HG02938 (cell line): Measurements from ENCODE around the gene PUS7.
"Not testable (repeated sequence)": the region's sequence is repeated elsewhere in the genome, so short reads cannot be mapped to it uniquely, and the experiment has no call there.

ENCODE experiments used
- ATAC-seq: cut with Tn5 transposase; IDR thresholded peaks from one replicate; pipeline ENCODE4 v1.9.1; 2021; ENCODE audit warnings: mild to moderate bottlenecking, moderate library complexity; ENCODE audit not compliant: unreplicated experiment

The PUS7 gene

DNA sequence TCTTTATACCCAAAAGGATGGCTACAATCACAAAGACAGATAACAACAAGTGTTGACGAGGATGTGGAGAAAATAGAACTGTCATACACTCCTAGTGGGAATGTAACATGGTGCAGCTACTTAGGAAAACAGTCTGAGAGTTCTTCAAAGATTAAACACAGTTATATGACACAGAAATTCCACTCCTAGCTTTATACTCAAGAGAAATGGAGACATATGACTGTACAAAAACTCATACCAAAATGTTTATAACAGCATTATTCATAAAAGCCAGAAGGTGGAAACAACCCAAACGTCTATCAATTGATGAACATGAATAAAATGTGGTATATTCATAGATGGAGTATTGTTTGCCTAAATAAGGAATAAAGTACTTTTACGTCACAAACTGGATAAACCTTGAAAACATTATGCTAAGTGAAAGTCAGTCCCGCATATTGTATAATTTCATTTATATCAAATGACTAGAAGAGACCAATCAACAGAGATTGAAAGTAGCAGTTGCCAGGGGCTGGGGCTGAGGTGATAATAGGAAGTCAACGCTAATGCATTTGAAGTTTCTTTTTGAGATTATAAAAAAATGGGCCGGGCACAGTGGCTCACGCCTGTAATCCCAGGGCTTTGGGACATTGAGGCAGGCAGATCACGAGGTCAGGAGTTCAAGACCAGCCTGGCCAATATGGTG is 71.8 kb downstream of the PUS7 start:
- ATAC-seq, result no peak

DNA sequence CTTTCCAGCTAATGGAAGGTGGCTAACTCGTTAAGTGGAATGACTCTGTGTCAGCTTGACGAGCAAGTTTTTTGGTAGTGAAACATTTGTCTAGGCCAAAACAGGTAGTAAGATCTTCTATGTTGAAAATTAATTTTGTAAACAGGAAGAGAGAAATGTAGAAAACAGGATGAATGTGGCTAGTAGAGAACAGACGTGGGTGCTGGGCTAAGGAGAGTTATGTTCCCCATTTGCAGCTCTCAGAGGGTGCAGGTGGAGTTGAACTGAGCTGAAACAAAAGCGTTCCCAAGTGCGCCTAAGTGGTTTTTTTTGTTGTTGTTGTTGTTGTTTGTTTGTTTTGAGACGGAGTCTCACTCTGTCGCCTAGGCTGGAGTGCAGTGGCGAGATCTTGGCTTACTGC is 73.9 kb downstream of the PUS7 start:
- ATAC-seq, result no peak

DNA sequence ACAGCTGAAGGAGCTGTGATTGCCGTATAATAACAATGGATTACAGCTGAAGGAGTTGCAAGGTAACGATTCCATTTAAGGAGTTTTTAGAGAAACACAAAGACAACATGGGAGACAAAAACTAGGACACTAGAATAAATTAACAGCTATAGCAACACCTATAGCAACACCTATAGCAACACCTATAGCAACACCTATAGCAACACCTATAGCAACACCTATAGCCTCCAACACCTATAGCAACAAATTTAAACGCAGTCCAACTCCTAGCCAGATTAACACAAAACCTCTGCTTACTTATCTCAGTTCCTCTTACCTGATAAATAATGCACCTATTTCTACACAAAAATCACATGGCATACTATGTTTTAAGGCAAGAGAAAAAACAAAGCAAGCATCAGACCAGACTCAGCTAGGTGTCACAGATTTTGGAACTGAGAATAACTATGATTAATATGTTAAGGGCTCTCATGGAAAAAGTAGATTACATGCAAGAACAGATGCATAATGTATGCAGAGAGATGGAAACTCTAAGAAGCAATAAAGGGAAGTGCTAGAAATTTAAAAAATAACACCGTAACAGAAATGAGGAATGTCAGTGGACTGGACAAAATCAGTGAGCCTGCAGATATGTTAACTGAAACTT is 77.6 kb downstream of the PUS7 start:
- ATAC-seq, result no peak

DNA sequence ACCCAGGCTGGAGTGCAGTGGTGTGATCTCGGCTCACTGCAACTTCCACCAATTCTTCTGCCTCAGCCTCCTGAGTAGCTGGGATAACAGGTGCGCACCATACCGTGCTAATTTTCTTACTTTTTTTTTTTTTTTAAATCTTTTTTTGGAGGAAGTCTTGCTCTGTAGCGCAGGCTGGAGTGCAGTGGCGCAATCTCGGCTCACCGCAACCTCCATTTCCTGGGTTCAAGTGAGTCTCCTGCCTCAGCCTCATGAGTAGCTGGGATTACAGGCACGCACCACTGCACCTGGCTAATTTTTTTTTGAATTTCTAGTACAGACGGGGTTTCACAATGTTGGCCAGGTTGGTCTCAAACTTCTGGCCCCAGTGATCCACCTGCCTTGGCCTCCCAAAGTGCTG is 79.9 kb downstream of the PUS7 start:
- not testable (repeated sequence) for ATAC-seq

DNA sequence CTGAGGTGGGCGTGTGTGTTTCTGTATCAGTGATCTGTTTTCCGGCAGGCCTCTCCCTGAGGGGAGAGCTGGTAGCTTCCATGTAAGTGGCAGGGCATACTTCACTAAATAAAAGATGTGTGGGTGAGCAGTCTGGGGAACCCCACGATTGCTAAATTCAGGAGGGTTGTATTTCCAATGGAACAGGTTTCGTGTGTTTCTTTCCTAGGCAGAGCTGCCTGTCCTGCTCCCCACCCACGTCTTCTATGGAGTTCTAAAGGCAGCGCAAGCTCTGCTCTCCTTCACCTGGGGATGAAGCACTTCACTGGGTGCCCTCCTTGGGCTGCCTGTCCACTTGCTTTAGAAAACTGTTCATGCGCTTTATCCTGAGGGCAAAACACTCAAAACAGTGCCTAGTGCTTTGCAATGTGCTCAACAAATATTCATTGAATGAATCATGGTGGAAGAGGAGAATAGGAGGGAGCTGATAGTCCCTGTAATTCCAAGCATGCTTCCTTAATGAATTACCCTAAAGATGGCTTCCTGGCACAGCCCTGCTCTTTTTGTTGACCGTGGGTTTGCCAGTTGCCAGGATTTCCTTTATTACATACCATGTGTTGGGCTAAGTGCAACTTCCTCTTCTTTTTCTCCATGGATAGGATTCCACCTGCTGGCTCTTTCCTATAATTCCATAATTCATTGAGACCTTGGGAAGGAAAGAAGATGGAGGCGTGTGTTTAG is 82.7 kb downstream of the PUS7 start:
- no peak for ATAC-seq

DNA sequence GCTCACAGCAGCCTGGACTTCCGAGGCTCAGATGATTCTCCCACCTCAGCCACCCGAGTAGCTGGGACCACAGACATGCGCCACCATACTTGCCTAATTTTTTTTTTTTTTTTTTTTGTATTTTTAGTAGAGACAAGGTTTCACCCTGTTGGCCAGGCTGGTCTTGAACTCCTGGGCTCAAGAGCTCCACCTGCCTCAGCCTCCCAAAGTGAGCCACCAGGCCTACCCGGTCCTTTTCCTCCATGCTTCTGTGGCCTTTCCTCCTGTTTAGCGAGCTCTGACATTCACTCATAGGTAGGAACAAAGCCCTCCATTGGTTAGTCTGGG is 83.3 kb downstream of the PUS7 start:
- no peak for ATAC-seq

DNA sequence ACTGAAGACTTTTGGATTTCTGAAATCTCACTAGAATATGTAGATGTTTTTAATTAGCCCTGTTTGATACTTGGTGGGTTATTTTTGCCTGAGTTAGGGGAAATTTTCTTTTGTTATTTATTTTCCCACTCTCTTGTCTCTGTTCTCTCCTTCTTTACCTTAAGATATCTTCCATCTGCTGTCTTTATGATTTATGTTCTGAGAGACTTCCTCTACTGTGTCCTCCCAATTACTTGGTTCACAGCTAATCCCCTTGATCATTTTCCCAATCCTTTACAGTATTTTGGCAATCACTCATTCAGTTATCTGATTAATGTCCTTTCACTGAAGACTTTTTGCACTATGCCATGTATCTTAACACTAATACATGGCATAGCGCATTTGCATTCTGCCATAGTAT is 83.8 kb downstream of the PUS7 start:
- ATAC-seq, result no peak

DNA sequence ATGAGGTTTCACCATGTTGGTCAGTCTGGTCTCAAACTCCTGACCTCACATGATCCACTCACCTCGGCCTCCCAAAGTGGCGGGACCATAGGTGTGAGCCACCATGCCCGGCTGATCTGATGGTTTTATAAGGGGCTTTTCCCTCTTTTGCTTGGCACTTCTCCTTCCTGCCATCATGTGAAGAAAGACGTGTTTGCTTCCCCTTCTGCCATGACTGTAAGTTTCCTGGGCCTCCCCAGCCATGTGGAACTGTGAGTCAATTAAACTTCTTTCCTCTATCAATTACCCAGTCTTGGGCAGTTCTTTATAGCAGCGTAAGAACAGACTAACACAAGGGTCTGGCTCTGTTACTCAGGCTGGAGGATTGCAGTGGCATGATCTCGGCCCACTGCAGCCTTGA is 84.7 kb downstream of the PUS7 start:
- ATAC-seq, result not testable (repeated sequence)

DNA sequence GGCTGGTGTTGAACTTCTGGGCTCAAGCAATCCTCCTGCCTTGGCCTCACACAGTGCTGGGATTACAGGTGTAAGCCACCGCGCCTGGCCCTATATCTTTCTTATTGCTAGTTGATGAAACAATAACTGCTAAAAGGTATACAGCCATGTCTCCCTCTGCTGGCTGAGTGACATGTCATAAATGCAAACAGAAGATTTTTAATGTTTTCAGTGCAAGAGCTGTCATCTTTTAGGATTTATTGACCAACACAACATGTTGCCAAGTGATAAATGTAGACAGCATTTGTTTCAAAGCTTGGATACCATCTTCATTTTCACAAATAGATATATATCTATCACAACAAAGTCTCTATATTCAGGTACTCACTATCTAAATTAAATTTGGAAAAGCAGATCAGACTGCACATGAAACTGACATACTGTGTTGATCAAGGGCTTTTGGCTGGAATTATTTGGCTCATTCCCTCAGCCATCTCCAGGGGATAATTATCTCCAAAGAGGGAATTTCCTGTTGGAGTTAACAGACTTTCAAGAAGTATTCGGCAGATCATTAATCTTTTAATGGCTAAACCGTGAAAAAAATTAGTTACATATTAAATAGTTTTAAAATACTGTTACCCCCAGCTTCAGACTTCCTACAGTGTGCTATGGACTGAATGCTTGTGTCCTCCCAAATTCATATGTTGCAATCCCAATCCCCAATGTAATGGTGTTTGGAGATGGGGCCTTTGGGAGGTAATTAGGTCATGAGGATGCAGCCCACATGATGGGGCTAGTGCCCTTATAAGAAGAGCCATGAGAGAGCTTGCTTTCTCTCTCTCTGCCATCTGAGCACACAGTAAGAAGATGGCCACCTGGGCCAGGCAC is 92.1 kb downstream of the PUS7 start:
- ATAC-seq, result no peak

DNA sequence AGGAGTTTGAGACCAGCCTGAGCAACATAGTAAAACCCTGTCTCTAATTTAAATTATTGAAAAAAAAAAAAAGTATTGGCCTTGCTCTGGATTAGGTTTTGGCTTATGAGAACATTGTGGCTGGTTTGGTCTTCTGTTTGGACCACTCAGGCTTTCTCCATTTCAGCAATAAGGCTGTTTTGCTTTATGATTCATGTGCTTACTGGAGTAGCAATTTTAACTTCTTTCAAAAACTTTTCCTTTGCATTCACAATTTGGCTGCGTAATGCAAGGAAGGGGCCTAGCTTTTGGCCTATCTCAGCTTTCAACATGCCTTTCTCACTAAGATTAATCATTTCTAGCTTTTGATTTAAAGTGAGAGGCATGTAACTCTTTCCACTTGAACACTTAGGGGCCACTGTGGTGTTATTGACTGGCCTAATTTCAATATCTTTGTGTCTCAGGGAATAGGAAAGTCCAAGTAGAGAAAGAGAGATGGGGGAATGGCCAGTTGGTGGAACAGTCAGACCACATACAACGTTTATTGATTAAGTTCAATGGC is 95.4 kb downstream of the PUS7 start:
- no peak for ATAC-seq

DNA sequence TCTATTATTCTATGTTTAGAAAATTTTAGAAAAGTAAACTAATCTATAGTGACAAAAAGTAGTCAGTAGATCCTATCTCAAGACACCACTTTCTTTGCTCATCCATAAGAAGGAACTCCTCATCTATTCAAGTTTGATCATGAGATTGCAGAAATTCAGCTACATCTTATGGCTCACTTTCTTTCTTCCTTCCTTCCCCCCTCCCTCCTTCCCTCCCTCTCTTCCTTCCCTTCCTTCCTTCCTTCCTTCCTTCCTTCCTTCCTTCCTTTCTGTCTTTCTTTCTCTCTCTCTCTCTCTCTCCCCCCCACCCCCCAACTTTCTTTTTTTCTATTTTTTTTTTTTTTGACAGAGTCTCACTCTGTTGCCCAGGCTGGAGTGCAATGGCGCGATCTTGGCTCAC is 98.1 kb downstream of the PUS7 start:
- no peak for ATAC-seq

DNA sequence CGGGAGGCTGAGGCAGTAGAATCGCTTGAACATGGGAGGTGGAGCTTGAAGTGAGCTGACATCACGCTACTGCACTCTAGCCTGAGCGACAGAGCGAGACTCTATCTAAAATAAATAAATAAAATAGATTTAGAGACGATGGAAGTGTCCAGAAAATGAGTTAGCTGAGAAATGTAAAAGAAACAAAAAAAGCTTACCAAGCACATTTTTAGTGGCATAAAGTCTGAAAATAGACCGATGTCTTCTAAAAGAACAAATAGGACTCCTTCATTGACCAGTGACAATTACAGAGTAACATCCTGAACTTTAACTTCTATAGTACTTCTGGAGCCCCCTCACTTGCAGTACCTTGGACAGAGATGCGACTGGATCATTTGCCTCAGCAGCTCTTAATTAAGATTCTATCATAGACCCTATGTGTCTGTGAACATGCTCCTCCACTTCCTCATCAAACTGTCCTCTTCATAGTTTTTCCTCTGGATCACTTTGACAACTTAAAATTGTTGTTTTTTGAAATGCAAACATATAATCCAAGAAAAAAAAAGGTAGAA is 108.1 kb downstream of the PUS7 start:
- no peak for ATAC-seq

DNA sequence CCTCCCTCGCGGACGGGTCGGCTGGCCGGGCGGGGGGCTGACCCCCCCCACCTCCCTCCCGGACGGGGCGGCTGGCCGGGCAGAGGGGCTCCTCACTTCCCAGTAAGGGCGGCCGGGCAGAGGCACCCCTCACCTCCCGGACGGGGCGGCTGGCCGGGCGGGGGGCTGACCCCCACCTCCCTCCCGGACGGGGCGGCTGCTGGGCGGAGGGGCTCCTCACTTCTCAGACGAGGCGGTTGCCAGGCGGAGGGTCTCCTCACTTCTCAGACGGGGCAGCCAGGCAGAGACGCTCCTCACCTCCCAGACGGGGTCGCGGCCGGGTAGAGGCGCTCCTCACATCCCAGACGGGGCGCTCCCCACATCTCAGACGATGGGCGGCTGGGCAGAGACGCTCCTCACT is 111.3 kb downstream of the PUS7 start:
- ATAC-seq, result not testable (repeated sequence)

DNA sequence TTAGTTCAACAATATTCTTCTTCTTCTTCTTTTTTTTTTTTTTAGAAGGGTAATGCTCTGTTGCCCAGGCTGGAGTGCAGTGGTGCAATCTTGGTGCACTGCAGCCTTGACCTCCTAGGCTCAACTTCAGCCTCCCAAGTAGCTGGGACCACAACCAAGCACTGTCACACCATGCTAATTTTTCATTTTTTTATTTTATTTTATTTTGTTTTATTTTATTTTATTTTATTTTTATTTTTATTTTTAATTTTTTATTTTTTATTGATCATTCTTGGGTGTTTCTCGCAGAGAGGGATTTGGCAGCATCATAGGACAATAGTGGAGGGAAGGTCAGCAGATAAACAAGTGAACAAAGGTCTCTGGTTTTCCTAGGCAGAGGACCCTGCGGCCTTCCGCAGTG is 112.3 kb downstream of the PUS7 start:
- ATAC-seq, result not testable (repeated sequence)

DNA sequence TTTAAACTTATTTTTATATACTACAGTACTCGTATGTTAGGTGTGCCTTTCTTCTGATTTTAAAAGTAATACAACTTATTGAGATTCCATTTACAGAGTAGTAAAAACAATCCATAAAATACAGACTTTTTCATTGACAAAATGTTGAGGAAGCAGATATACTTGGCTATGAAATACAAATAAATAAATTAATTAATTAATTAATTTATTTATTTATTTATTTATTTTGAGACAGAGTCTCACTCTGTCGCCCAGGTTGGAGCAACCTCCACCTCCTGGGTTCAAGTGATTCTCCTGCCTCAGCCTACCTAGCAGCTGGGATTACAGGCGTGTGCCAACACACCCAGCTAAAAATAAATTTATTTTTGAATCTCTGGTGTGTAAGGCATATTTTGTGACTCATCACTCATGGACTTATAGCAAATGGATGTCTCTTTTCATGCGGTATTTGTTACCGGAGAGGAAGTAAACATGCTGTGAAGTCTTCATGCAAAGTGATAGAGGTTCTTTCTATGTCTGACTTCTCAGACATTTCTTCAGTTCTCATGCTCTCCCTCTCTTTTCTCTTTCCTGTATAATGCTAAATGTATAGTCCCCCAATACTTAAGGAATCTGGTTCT is 113.2 kb downstream of the PUS7 start:
- ATAC-seq, result no peak
